Measurements from ENCODE around the gene NKX6-2.

Gene NKX6-2

DNA sequence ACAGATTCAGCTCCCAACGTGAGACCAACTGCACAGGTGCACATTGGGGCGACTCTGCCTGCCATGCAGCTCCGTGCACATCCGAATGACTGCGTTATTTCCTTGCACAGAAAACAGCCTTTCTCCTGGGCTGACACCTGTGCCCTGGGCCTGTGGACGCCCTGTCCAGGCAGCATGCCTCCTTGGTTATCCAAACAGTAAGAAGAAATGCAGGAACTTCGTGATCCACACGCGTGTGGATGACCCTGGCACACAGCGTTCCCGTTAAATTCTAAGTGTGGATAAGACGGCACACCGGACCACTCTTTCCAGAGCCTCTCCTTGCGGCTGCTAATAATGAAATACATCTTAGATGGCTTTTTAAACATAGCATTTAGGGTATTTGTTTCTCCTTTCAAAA is 39.6 kb downstream of the NKX6-2 start:
- no peak overlapping the region for H3K4me3 ChIP-seq (ENCODE audit: low read depth, low read length)
- H3K27ac ChIP-seq (ENCODE audit: extremely low read depth, low read depth, low read length) = no peak overlapping the region
- peaks cover 0 to 6% of the 10 kb centered on the region in 2 experiments; a peak in 1 of 3 replicates for H3K36me3 ChIP-seq (ENCODE audit: control insufficient read depth in 2 of 2, insufficient read depth in 1 of 2, low read length in 2 of 2)
- CTCF ChIA-PET = no interaction called here
- H3K4me1 ChIP-seq (ENCODE audit: control insufficient read depth, insufficient read depth, low read length) = no peaks in the 10 kb centered on the region
- H3K9me3 ChIP-seq (ENCODE audit: control insufficient read depth, insufficient read depth, low read depth, low read length) = no peaks in the 10 kb centered on the region
- TF ChIP-seq ZNF175 (tag by site-specific recombination; IDR thresholded peaks at IDR 0.05) = no peak
- POLR2A ChIA-PET = no interaction called here

DNA sequence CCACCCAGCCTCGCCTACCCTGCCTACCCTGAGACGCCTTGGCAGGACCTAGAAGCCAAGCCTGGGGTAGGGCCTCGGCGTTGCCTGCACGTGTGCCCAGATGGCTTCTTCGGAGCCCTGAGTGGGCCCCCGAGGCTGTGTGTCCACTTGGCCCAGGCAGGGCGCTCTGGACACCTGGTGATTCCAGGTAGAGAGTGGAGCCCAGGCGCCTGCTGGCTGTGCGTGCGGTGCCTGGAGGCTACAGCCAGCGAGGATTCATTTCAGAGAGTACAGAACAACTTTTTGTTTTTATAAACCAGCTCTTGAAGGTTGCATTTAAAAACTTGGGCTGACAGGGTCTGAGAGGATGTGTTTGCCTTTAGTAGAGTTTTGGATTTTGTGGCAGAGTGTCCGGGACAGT is 40.0 kb downstream of the NKX6-2 start:
- Histone ChIP-seq H3K9me3 (ENCODE audit: control insufficient read depth, insufficient read depth, low read depth, low read length) (no peaks in the 10 kb centered on the region), H3K4me3 (ENCODE audit: low read depth, low read length) (no peak overlapping the region), H3K27ac (ENCODE audit: extremely low read depth, low read depth, low read length) (no peak overlapping the region), H3K36me3 (ENCODE audit: control insufficient read depth in 2 of 2, insufficient read depth in 1 of 2, low read length in 2 of 2) (peaks cover 0 to 6% of the 10 kb centered on the region in 2 experiments; a peak in 1 of 3 replicates), H3K4me1 (ENCODE audit: control insufficient read depth, insufficient read depth, low read length) (no peaks in the 10 kb centered on the region)
- POLR2A ChIA-PET = no interaction called here
- TF ChIP-seq, protein P1, sequence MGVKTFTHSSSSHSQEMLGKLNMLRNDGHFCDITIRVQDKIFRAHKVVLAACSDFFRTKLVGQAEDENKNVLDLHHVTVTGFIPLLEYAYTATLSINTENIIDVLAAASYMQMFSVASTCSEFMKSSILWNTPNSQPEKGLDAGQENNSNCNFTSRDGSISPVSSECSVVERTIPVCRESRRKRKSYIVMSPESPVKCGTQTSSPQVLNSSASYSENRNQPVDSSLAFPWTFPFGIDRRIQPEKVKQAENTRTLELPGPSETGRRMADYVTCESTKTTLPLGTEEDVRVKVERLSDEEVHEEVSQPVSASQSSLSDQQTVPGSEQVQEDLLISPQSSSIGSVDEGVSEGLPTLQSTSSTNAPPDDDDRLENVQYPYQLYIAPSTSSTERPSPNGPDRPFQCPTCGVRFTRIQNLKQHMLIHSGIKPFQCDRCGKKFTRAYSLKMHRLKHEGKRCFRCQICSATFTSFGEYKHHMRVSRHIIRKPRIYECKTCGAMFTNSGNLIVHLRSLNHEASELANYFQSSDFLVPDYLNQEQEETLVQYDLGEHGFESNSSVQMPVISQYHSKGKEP (tag by site-specific recombination; IDR thresholded peaks at IDR 0.05) = no peak
- no peak for TF ChIP-seq ZNF529 (tag by site-specific recombination; IDR thresholded peaks at IDR 0.05; ENCODE audit: insufficient replicate concordance)
- TF ChIP-seq ZNF433 (tag by site-specific recombination; IDR thresholded peaks at IDR 0.05; ENCODE audit: low read depth) = no peak
- TF ChIP-seq, protein P2, sequence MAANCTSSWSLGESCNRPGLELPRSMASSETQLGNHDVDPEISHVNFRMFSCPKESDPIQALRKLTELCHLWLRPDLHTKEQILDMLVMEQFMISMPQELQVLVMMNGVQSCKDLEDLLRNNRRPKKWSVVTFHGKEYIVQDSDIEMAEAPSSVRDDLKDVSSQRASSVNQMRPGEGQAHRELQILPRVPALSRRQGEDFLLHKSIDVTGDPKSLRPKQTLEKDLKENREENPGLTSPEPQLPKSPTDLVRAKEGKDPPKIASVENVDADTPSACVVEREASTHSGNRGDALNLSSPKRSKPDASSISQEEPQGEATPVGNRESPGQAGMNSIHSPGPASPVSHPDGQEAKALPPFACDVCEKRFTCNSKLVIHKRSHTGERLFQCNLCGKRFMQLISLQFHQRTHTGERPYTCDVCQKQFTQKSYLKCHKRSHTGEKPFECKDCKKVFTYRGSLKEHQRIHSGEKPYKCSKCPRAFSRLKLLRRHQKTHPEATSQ (tag by site-specific recombination; IDR thresholded peaks at IDR 0.05) = no peak
- no peak for TF ChIP-seq ZNF132 (tag by site-specific recombination; IDR thresholded peaks at IDR 0.05; ENCODE audit: borderline replicate concordance)
- CTCF ChIA-PET = no interaction called here

DNA sequence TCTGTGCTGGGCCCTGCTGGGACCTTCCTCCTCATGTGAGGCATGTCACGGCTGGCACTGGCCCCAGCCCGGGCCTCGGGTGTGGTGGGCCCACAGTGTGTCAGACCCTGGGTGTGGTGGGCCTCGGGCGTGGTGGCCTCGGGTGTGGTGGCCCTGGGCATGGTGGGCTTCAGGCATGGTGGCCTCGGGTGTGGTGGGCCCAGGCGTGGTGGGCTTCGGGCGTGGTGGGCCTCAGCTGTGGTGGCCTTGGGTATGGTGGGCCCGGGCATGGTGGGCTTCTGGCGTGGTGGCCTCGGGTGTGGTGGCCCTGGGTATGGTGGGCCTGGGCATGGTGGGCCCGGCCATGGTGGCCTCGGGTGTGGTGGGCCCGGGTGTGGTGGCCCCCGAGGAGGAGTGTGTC is 40.4 kb downstream of the NKX6-2 start:
- TF ChIP-seq, protein P3, sequence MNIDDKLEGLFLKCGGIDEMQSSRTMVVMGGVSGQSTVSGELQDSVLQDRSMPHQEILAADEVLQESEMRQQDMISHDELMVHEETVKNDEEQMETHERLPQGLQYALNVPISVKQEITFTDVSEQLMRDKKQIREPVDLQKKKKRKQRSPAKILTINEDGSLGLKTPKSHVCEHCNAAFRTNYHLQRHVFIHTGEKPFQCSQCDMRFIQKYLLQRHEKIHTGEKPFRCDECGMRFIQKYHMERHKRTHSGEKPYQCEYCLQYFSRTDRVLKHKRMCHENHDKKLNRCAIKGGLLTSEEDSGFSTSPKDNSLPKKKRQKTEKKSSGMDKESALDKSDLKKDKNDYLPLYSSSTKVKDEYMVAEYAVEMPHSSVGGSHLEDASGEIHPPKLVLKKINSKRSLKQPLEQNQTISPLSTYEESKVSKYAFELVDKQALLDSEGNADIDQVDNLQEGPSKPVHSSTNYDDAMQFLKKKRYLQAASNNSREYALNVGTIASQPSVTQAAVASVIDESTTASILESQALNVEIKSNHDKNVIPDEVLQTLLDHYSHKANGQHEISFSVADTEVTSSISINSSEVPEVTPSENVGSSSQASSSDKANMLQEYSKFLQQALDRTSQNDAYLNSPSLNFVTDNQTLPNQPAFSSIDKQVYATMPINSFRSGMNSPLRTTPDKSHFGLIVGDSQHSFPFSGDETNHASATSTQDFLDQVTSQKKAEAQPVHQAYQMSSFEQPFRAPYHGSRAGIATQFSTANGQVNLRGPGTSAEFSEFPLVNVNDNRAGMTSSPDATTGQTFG (tag by site-specific recombination; IDR thresholded peaks at IDR 0.05; ENCODE audit: borderline replicate concordance) = no peak
- TF ChIP-seq ZNF114 (tag by site-specific recombination; IDR thresholded peaks at IDR 0.05) (no peak), KLF8 (tag by site-specific recombination; IDR thresholded peaks at IDR 0.05) (peak; percentile 71; the same call in 1 of the 2 replicates), ZNF776 (tag by site-specific recombination; IDR thresholded peaks at IDR 0.05; ENCODE audit: borderline replicate concordance) (no peak), ZNF146 (tag by site-specific recombination; IDR thresholded peaks at IDR 0.05) (no peak), ZNF843 (tag by site-specific recombination; IDR thresholded peaks at IDR 0.05) (no peak), ZNF169 (tag by site-specific recombination; IDR thresholded peaks at IDR 0.05) (no peak), ZNF324 (tag by site-specific recombination; IDR thresholded peaks at IDR 0.05) (no peak), ZNF624 (tag by site-specific recombination; IDR thresholded peaks at IDR 0.05) (no peak), ZNF266 (tag by site-specific recombination; IDR thresholded peaks at IDR 0.05; ENCODE audit: low read depth) (no peak), EGR2 (tag by site-specific recombination; IDR thresholded peaks at IDR 0.05; ENCODE audit: low read depth) (no peak), ZBTB7A (tag by site-specific recombination; IDR thresholded peaks at IDR 0.05; ENCODE audit: low read depth) (no peak), SP3 (tag by site-specific recombination; IDR thresholded peaks at IDR 0.05) (no peak), ZNF391 (tag by site-specific recombination; IDR thresholded peaks at IDR 0.05; ENCODE audit: borderline replicate concordance, low read depth) (no peak), MZF1 (tag by site-specific recombination; IDR thresholded peaks at IDR 0.05; ENCODE audit: borderline replicate concordance) (no peak), YY1 (tag by site-specific recombination; IDR thresholded peaks at IDR 0.05) (no peak), KLF1 (tag by site-specific recombination; IDR thresholded peaks at IDR 0.05) (peak; percentile 100), GLIS1 (tag by site-specific recombination; IDR thresholded peaks at IDR 0.05) (no peak), GLI2 (tag by site-specific recombination; IDR thresholded peaks at IDR 0.05; ENCODE audit: borderline replicate concordance, low read depth) (no peak), ZNF658 (tag by site-specific recombination; IDR thresholded peaks at IDR 0.05) (no peak)
- TF ChIP-seq, protein P4, sequence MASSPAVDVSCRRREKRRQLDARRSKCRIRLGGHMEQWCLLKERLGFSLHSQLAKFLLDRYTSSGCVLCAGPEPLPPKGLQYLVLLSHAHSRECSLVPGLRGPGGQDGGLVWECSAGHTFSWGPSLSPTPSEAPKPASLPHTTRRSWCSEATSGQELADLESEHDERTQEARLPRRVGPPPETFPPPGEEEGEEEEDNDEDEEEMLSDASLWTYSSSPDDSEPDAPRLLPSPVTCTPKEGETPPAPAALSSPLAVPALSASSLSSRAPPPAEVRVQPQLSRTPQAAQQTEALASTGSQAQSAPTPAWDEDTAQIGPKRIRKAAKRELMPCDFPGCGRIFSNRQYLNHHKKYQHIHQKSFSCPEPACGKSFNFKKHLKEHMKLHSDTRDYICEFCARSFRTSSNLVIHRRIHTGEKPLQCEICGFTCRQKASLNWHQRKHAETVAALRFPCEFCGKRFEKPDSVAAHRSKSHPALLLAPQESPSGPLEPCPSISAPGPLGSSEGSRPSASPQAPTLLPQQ (tag by site-specific recombination; IDR thresholded peaks at IDR 0.05) = 0 out of 2 replicates have a peak, but pooled peaks have one; percentile 22
- ChIA-PET CTCF (no interaction called here), POLR2A (no interaction called here)
- H3K9me3 ChIP-seq (ENCODE audit: control insufficient read depth, insufficient read depth, low read depth, low read length) = no peaks in the 10 kb centered on the region
- no peak overlapping the region for H3K4me3 ChIP-seq (ENCODE audit: low read depth, low read length)
- no peaks in the 10 kb centered on the region for H3K4me1 ChIP-seq (ENCODE audit: control insufficient read depth, insufficient read depth, low read length)
- no peak overlapping the region for H3K27ac ChIP-seq (ENCODE audit: extremely low read depth, low read depth, low read length)
- H3K36me3 ChIP-seq (ENCODE audit: control insufficient read depth in 2 of 2, insufficient read depth in 1 of 2, low read length in 2 of 2) = peaks cover 0 to 6% of the 10 kb centered on the region in 2 experiments; a peak in 1 of 3 replicates

All from HEK293 (cell line).